Keratinocyte (primary cell): Measurements from ENCODE around the gene ATXN7.

Source experiments
- CTCF ChIP-seq, 3 experiments: IDR thresholded peaks in 1 of 3; conservative IDR thresholded peaks in 1 of 3; optimal IDR thresholded peaks in 1 of 3; 2 replicates in 2 of 3; 3 replicates in 1 of 3; pipeline versions ENCODE3 to v1.5.1; 2011; ENCODE audit warnings: low read length in 3 of 3, mild to moderate bottlenecking in 3 of 3, moderate library complexity in 2 of 3, control low read depth in 1 of 3, inconsistent platforms in 1 of 3; ENCODE audit not compliant: insufficient read depth in 2 of 3; ENCODE audit errors: extremely low read depth in 1 of 3
- EZH2 ChIP-seq: IDR thresholded peaks from one replicate; pipeline ENCODE4 v1.6.1; 2012; ENCODE audit warnings: inconsistent platforms, mild to moderate bottlenecking, low read length, moderate library complexity

- TF ChIP-seq CTCF (optimal IDR thresholded peaks at IDR 0.05 in 1 of 3, IDR thresholded peaks at IDR 0.05 in 1 of 3, conservative IDR thresholded peaks at IDR 0.05 in 1 of 3; ENCODE audit: extremely low read depth in 1 of 3, insufficient read depth in 2 of 3, low read length in 3 of 3) (peak; percentile 81 to 93 (median 84)), EZH2 (no peak)
Observed at GRCh38 chr3:64030741-64031140, 167.1 kb downstream of the ATXN7 start.
